Activated CD4-positive, alpha-beta T cell treated with anti-CD3 and anti-CD28 coated beads, Interleukin-2, amount 50 U/mL, for 4 hours (primary cell): ENCODE data around the gene SLC4A2.
A peak's percentile ranks its signal among the peaks of the same experiment; 100 is the strongest.

ENCODE experiments used
- DNase-seq, 2 experiments: peaks; one replicate each; pipeline ENCODE4 v3.0.0-alpha.2; 2020

Gene SLC4A2

GRCh38 chr7:151063212-151063561 is 3.8 kb downstream of the SLC4A2 start:
- no peak for DNase-seq

DNA sequence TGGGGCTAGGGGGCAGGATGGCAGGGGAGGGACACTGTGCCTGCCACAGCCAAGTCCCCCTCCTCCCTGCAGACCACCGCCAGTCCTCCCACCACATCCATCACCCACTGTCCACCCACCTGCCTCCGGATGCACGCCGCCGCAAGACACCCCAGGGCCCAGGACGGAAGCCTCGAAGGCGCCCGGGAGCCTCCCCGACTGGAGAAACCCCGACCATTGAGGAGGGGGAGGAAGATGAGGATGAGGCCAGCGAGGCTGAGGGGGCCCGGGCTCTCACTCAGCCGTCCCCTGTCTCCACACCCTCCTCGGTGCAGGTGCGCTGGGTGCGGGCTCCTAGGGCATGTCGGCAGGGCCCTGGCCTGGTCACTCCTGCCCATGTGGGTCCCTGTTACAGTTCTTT is 5.1 kb downstream of the SLC4A2 start:
- DNase-seq, result no peak

GRCh38 chr7:151064993-151065392 is 5.6 kb downstream of the SLC4A2 start:
- no peak for DNase-seq

DNA sequence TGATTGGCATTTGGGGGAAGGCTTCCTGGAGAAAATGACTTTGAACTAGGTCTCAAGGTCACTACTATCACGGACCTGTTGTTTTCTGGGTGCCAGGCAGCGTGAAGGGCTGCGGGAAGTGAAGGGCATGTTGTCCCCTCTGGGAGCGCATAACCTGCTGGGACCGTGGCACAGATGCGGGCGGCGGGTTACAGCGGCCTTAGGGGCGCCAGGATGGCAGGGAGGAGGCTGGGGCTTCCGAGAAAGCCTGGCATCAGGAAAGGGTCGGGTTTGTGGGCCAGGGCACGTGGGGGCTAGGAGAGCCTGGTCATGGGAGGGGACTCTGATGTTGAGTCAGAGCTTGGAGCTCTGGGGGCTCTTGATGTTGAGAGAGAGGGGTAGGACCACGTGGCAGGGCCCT is 6.1 kb downstream of the SLC4A2 start:
- no peak for DNase-seq

DNA sequence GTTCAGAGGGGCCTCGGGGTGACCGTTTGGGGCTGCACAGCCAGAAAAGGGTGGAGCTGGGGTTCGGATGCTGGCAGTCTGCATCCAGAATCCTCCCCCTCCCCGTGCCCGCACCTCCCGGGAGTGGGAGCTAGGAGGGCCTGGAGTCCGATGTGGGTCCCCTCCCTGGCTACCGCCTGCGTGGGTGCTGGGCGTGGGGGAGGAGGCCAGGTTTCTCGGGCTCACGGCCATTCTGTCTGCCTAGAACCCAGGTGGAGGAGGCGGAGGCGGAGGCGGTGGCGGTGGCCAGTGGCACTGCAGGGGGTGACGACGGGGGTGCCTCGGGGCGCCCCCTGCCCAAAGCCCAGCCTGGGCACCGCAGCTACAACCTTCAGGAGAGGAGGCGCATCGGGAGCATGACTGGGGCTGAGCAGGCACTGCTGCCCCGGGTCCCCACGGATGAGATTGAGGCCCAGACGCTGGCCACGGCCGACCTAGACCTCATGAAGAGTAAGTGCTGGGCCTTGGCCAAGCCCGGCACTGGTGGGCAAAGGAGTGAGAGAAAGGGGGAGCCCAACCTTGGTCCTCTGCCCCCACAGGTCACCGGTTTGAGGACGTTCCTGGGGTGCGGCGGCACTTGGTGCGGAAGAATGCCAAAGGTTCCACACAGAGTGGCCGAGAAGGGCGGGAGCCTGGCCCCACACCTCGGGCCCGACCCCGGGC is 7.0 kb downstream of the SLC4A2 start:
- no peak for DNase-seq

DNA sequence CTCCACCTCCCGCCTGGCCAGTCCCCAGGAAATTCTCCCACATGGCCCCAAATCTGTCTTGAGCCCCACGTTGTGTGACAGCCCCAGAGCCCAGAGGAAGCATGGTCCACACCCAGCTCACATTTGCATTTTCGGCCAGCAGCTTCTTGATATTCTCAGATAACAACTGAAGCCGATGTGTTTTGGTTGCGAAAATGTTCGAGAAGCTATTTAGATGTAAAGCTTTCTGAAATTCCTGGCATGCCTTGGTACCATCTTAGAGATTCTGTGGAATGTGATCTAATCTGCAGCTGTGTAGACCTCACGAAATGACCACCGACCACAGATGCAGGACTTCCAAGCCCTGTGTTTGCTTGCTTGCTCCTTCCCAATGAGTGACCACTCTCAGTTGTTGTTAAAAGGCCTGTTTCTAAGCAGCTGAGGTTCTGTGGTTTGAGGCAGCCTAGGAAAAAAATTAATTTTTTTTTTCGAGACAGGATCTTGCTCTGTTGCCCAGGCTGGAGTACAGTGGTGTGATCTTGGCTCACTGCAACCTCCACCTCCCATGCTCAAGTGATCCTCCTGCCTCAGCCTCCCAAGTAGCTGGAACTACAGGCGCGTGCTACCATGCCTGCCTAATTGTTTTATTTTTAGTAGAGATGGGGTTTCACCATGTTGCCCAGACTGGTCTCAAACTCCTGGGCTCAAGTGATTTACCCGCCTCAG is 8.8 kb downstream of the SLC4A2 start:
- DNase-seq, result no peak

DNA sequence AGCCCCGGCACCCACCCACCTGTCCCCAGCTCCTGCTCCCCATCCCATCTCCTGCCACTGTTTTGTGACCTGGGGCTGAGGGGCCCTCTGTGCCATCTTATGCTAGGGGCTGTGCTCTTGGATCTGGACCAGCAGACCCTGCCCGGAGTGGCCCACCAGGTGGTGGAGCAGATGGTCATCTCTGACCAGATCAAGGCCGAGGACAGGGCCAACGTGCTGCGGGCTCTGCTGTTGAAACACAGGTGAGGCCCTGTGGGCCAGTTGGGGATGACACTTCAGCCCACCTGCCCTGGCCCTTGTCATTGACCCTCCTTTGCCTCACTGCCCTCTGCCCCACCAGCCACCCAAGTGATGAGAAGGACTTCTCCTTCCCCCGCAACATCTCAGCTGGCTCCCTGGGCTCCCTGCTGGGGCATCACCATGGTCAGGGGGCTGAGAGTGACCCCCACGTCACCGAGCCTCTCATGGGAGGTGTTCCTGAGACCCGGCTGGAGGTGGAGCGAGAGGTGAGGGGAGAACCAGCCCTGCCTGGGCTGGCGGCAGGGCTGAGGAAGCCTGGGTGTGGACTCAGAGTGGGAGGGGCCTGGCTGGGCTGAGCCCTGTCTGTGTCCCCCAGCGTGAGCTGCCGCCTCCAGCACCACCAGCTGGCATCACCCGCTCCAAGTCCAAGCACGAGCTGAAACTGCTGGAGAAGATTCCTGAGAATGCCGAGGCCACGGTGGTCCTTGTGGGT is 10.6 kb downstream of the SLC4A2 start:
- no peak for DNase-seq

DNA sequence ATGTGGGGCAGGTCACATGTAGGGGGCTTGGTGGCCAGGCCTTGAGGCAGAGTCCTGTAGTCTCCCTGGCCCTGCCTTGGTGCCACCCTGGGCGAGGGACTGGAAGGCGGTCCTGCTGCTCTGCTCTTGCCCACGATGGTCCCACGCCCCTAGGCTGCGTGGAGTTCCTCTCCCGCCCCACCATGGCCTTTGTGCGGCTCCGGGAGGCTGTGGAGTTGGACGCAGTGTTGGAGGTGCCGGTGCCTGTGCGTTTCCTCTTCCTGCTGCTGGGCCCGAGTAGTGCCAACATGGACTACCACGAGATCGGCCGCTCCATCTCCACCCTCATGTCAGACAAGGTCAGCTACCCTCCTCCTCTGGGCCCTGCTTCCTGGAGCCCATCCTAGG is 11.2 kb downstream of the SLC4A2 start:
- no peak for DNase-seq

DNA sequence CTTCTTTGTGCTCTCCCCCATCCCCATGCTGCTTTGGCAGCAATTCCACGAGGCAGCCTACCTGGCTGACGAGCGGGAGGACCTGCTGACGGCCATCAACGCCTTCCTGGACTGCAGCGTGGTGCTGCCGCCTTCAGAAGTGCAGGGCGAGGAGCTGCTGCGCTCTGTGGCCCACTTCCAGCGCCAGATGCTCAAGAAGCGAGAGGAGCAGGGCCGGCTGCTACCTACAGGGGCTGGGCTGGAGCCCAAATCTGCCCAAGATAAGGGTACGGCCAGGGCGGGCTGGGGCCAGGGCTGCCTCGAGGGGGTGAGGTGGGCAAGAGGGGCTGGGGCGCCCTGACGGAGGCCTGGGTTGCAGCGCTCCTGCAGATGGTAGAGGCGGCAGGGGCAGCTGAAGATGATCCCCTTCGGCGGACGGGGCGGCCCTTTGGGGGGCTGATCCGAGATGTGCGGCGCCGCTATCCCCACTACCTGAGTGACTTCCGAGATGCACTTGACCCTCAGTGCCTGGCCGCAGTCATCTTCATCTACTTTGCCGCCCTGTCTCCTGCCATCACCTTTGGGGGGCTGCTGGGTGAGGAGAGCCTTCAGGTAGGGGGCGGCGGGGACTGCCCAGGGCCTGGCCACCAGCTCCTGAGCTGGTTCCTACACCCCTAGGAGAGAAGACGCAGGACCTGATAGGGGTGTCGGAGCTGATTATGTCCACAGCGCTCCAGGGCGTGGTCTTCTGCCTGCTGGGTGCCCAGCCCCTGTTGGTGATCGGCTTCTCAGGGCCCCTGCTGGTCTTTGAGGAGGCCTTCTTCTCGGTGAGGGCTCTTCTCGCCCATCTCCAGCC is 11.9 kb downstream of the SLC4A2 start:
- no peak for DNase-seq

DNA sequence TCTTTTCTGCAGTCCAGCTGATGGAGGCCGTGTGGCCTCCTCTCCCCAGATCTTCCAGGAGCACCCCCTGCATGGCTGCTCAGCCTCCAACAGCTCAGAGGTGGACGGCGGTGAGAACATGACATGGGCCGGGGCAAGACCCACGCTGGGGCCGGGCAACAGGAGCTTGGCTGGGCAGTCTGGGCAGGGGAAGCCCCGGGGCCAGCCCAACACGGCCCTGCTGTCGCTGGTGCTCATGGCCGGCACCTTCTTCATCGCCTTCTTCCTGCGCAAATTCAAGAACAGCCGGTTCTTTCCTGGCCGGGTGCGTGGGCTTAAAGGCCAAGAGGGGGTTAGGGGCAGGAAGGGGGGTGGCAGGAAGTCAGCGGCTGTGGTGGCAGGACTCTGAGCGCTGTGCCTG is 14.6 kb downstream of the SLC4A2 start:
- no peak for DNase-seq

- DNase-seq, result no peak
These were observed 15.7 kb downstream of the SLC4A2 start for GRCh38 chr7:151074817-151075661.

- no peak for DNase-seq
These were observed 16.2 kb downstream of the SLC4A2 start for GRCh38 chr7:151075662-151075971.

- DNase-seq, result no peak
These were observed 16.6 kb downstream of the SLC4A2 start for GRCh38 chr7:151075978-151076426.

- DNase-seq, result no peak
These were observed 17.7 kb downstream of the SLC4A2 start for GRCh38 chr7:151076863-151077704.

GRCh38 chr7:151077705-151078232 is 18.4 kb downstream of the SLC4A2 start:
- no peak for DNase-seq

- no peak for DNase-seq
These were observed 19.0 kb downstream of the SLC4A2 start for GRCh38 chr7:151078233-151079040.

- no peak for DNase-seq
These were observed 20.0 kb downstream of the SLC4A2 start for GRCh38 chr7:151079199-151079910.

GRCh38 chr7:151080067-151080521 is 20.7 kb downstream of the SLC4A2 start:
- no peak for DNase-seq

GRCh38 chr7:151080522-151081169 is 21.3 kb downstream of the SLC4A2 start, which contains the start of gene FASTK:
TSS of gene FASTK (minus strand) at chr7:151080809. CDS start at chr7:151080766, 43 bp downstream.
- DNase-seq, result peak; percentile 77 to 81
